IPS-15b (cell line): Measurements from ENCODE around the gene UGT1A5.
"Not testable (repeated sequence)": the region's sequence is repeated elsewhere in the genome, so short reads cannot be mapped to it uniquely, and the experiment has no call there.

Experiments
- H3K27me3 ChIP-seq: one replicate; pipeline ENCODE4 v1.6.1; 2013; ENCODE audit warnings: low read length; ENCODE audit not compliant: control insufficient read depth, insufficient read depth
- H3K36me3 ChIP-seq: one replicate; pipeline ENCODE4 v1.6.1; 2013; ENCODE audit warnings: low read length; ENCODE audit not compliant: control insufficient read depth, insufficient read depth
- H3K4me1 ChIP-seq: one replicate; pipeline ENCODE4 v1.6.1; 2013; ENCODE audit warnings: mild to moderate bottlenecking, low read length; ENCODE audit not compliant: control insufficient read depth, insufficient read depth
- H3K4me3 ChIP-seq: one replicate; pipeline ENCODE4 v1.5.1; 2013; ENCODE audit warnings: low read depth, low read length
- H3K9ac ChIP-seq: one replicate; pipeline ENCODE4 v1.6.1; 2013; ENCODE audit warnings: low read depth, mild to moderate bottlenecking, low read length
- H3K9me3 ChIP-seq: one replicate; pipeline ENCODE4 v1.6.1; 2013; ENCODE audit warnings: mild to moderate bottlenecking, low read length; ENCODE audit not compliant: control insufficient read depth, insufficient read depth

The UGT1A5 gene

GRCh38 chr2:233699424-233700027 lies 13.2 kb upstream of the UGT1A5 start:
- no peaks in the 10 kb centered on the region for H3K36me3 ChIP-seq
- peaks cover 5% of the 10 kb centered on the region for H3K4me1 ChIP-seq
- H3K9me3 ChIP-seq: no peaks in the 10 kb centered on the region
- H3K9ac ChIP-seq: no peak overlapping the region
- H3K4me3 ChIP-seq: no peak overlapping the region
- no peaks in the 10 kb centered on the region for H3K27me3 ChIP-seq

DNA sequence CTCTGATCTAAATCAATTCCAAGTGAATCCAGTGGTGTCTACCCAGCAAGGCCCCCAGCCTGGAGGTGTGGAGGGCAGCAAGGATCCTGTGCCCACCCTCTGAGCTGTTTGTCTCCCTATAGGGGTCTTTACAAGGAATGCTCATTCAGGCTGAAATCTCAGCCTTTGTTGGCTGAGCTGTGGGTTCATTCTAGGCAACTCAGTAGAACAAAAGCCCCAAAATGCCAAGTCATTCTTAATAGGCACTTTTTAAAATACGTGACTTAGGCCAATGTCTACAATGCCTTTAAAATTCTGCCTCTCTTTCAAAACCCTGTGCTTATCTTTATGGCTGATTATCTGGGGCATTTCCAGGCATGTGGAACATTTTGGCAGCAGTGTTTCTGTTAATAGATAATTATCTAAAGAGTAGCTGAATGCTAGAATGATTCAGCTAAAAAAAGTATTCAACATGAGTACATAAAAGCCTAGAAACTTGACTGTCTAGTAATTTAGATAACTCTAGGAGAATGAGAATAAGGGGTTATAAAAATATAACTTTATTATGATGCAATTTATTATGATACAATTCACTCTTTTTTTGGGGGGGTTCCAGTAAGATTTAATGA lies 12.6 kb upstream of the UGT1A5 start:
- Histone ChIP-seq H3K4me1 (peaks cover 5% of the 10 kb centered on the region), H3K27me3 (no peaks in the 10 kb centered on the region), H3K9me3 (no peaks in the 10 kb centered on the region), H3K36me3 (no peaks in the 10 kb centered on the region), H3K9ac (no peak overlapping the region), H3K4me3 (no peak overlapping the region)

GRCh38 chr2:233700842-233701241 lies 11.9 kb upstream of the UGT1A5 start:
- H3K9ac ChIP-seq, H3K27me3 ChIP-seq, H3K4me3 ChIP-seq, H3K4me1 ChIP-seq, H3K9me3 ChIP-seq, H3K36me3 ChIP-seq: not testable (repeated sequence)

DNA sequence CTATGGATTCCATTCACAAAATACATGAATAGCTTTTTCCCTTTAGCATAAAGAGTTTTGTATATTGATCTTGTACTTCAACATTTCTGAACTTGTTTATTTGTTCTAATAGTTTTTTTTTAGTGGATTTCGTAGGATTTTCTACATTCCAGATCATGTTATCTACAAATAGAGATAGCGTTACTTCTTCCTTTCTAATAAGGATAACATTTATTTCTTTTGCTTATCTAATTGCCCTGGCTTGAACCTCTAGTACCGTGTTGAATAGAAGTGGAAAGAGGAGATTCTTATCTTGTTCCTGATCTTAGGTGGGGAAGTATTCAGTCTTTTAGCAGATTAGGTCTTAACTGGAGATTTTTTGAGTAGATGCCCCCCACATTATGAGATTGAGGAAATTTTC lies 10.5 kb upstream of the UGT1A5 start:
- H3K9ac ChIP-seq: no peak overlapping the region
- H3K36me3 ChIP-seq: no peaks in the 10 kb centered on the region
- no peaks in the 10 kb centered on the region for H3K9me3 ChIP-seq
- H3K27me3 ChIP-seq: no peaks in the 10 kb centered on the region
- H3K4me3 ChIP-seq: no peak overlapping the region
- peaks cover 5% of the 10 kb centered on the region for H3K4me1 ChIP-seq

- H3K27me3 ChIP-seq: no peaks in the 10 kb centered on the region
- no peaks in the 10 kb centered on the region for H3K4me1 ChIP-seq
- no peak overlapping the region for H3K9ac ChIP-seq
- no peak overlapping the region for H3K4me3 ChIP-seq
- no peaks in the 10 kb centered on the region for H3K36me3 ChIP-seq
- no peaks in the 10 kb centered on the region for H3K9me3 ChIP-seq
Observed at GRCh38 chr2:233705911-233706506, 6.7 kb upstream of the UGT1A5 start.

DNA sequence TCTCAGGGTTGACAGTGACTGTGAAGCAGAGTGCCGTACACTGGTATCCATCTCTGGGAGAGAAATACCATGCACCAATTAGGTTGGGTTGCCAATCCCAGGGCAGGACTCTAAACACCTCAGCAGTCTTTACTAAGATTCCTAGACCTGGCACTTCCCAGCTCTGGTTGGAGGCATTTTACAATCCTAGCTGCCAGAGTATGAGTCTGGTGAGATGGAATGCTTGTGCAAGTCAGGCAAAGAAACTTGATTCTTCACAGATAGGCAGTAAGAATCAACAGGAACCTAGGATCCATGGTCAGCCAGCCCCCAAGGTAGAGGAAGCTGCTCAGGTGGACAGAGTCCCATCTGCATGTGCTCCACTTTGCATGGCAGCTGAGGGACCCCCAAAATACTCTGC lies 6.0 kb upstream of the UGT1A5 start:
- Histone ChIP-seq H3K4me3 (no peak overlapping the region), H3K4me1 (no peaks in the 10 kb centered on the region), H3K27me3 (no peaks in the 10 kb centered on the region), H3K9me3 (no peaks in the 10 kb centered on the region), H3K36me3 (no peaks in the 10 kb centered on the region), H3K9ac (no peak overlapping the region)

- no peak overlapping the region for H3K9ac ChIP-seq
- no peaks in the 10 kb centered on the region for H3K27me3 ChIP-seq
- H3K4me3 ChIP-seq: no peak overlapping the region
- no peaks in the 10 kb centered on the region for H3K36me3 ChIP-seq
- no peaks in the 10 kb centered on the region for H3K9me3 ChIP-seq
- no peaks in the 10 kb centered on the region for H3K4me1 ChIP-seq
Observed at GRCh38 chr2:233707940-233708644, 4.6 kb upstream of the UGT1A5 start.

DNA sequence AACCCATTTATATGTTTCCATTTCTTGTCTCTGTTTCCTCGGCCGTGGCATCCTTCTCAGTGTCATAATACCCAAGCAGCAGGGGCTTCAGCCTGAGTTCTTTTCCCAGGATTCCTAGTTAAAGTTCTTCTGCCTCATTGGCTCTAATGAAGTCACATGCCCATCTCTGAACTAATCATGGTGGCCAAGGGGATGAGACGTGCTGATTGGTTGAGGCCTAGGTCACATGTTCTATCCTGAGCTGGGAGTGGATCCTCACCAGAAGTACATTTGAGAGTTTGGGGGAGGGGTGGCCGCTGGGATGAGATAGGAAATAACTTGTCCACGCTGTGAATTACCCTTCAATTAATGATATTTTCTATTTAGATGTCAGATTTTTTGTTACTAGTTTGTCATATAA lies 3.8 kb upstream of the UGT1A5 start:
- Histone ChIP-seq H3K27me3 (no peaks in the 10 kb centered on the region), H3K9me3 (no peaks in the 10 kb centered on the region), H3K9ac (no peak overlapping the region), H3K4me3 (no peak overlapping the region), H3K36me3 (no peaks in the 10 kb centered on the region), H3K4me1 (no peaks in the 10 kb centered on the region)

DNA sequence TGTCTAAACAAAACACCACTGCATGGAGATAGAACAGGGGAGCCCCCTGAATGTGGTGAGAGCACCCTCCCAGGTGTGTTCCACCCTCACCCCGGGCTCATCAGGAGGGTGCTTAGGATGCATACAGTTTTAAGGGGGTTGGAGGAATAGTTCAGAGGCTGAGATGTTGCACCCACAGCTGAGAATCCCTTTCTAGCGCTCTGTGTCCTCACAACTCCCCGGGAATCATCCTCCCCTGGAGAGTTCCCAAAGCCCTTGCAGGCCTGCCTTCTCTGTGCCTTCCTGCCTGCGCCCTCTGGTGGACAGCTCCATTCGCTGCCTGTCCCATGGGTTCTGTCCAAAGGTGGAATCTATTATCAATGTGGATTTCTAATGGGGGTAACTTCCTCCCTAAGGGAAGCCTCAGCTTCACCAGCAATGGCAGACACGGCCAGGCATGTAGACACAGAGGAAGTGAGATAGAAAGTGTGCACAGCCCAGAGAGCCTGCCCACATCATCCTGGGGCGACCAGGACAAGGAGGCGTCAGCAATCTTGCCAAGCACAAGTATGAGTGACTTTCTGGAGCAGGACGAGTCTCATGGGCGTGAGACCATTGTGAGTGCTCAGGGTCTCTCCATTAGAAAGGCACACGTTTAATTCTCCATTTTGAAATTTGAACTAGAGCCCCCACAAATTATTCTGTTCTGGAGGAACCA lies 1.2 kb upstream of the UGT1A5 start:
- no peak overlapping the region for H3K9ac ChIP-seq
- no peaks in the 10 kb centered on the region for H3K4me1 ChIP-seq
- H3K9me3 ChIP-seq: no peaks in the 10 kb centered on the region
- no peaks in the 10 kb centered on the region for H3K36me3 ChIP-seq
- no peak overlapping the region for H3K4me3 ChIP-seq
- no peaks in the 10 kb centered on the region for H3K27me3 ChIP-seq

- no peaks in the 10 kb centered on the region for H3K36me3 ChIP-seq
Observed at GRCh38 chr2:233713262-233713615, 532 bp downstream of the UGT1A5 start.

DNA sequence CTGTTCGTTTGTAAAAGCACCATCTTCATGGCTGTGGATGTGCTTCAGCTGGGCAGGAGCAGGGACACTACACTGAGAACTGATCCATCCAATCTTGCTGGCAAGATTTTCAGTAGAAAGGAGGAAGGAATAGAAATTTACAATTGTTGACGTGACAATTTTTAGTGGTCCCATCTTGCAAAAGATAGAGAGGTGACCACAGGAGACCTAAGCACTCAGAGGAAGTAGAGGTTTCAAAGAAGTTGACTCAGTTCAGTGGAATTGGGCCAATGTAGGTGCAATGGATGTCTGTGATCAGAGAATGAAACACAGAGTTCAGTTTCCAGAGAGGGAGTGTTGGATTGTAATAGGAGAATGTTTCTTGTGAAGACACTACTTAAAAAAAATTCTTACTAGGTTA lies 1.4 kb downstream of the UGT1A5 start:
- no peak overlapping the region for H3K9ac ChIP-seq
- no peaks in the 10 kb centered on the region for H3K9me3 ChIP-seq
- no peak overlapping the region for H3K4me3 ChIP-seq
- no peaks in the 10 kb centered on the region for H3K27me3 ChIP-seq
- no peaks in the 10 kb centered on the region for H3K4me1 ChIP-seq
- no peaks in the 10 kb centered on the region for H3K36me3 ChIP-seq

More at GRCh38 chr2:233713262-233713615, 532 bp downstream of the UGT1A5 start:
- H3K9ac ChIP-seq: no peak overlapping the region
- H3K27me3 ChIP-seq: no peaks in the 10 kb centered on the region
- no peaks in the 10 kb centered on the region for H3K4me1 ChIP-seq
- no peaks in the 10 kb centered on the region for H3K9me3 ChIP-seq
- H3K4me3 ChIP-seq: no peak overlapping the region
